Calu3 (cell line): Measurements from ENCODE around the gene CFAP299. TPM values are rescaled to one million over a fixed set of nuclear protein-coding genes. Genes with fewer than 3 reads are reported as not detected.

Experiments
- BruUV-seq: library from RNA; stranded (reverse); fragments of 400-500 nt; replicated peaks from 2 replicates; lab custom pipeline; 2021; lab: Mats Ljungman, UMichigan
- CTCF ChIA-PET: fragments of 300-600 bp; sonication (Branson Sonifier 250); formaldehyde crosslinking; loops from one replicate; lab custom pipeline; 2022; ENCODE audit warnings: antibody characterized with exemption; lab: Charles Lee
- DNase-seq: peaks from one replicate; pipeline ENCODE4 v3.0.0; 2022
- H3K27ac Mint-ChIP-seq: one replicate; pipeline ENCODE4 v1.8.0; 2022; ENCODE audit warnings: mixed read lengths; ENCODE audit not compliant: unreplicated experiment
- H3K27me3 Mint-ChIP-seq: one replicate; pipeline ENCODE4 v1.8.0; 2022; ENCODE audit warnings: mixed read lengths; ENCODE audit not compliant: unreplicated experiment
- H3K36me3 Mint-ChIP-seq: one replicate; pipeline ENCODE4 v1.8.0; 2022; ENCODE audit warnings: mild to moderate bottlenecking, moderate library complexity, mixed read lengths; ENCODE audit not compliant: insufficient read depth, unreplicated experiment
- H3K4me1 Mint-ChIP-seq: one replicate; pipeline ENCODE4 v1.8.0; 2022; ENCODE audit warnings: mild to moderate bottlenecking, low read depth, mixed read lengths; ENCODE audit not compliant: unreplicated experiment
- H3K4me3 Mint-ChIP-seq: one replicate; pipeline ENCODE4 v1.8.0; 2022; ENCODE audit warnings: mild to moderate bottlenecking, low read depth, moderate library complexity, mixed read lengths; ENCODE audit not compliant: unreplicated experiment
- H3K9me3 Mint-ChIP-seq: one replicate; pipeline ENCODE4 v1.8.0; 2022; ENCODE audit warnings: low read depth, mixed read lengths; ENCODE audit not compliant: unreplicated experiment
- intact Hi-C: fragments of 100-400 bp; cut with micrococcal nuclease; formaldehyde crosslinking; loops from one replicate; pipeline ENCODE4 v1.10.0; 2022; ENCODE audit not compliant: unreplicated experiment
- total RNA-seq: library from RNA; stranded (reverse); gene quantifications from 2 replicates; pipeline ENCODE4 v1.2.3, GENCODE V29; 2022
- TF ChIP-seq, protein P1 (sequence below): fragments of 200-600 bp; IDR thresholded peaks from one replicate; pipeline ENCODE4 v1.8.0; 2022; ENCODE audit warnings: antibody characterized with exemption; ENCODE audit not compliant: unreplicated experiment

The CFAP299 gene
- total RNA-seq, 1 experiment from 2014 or later = not detected

DNA sequence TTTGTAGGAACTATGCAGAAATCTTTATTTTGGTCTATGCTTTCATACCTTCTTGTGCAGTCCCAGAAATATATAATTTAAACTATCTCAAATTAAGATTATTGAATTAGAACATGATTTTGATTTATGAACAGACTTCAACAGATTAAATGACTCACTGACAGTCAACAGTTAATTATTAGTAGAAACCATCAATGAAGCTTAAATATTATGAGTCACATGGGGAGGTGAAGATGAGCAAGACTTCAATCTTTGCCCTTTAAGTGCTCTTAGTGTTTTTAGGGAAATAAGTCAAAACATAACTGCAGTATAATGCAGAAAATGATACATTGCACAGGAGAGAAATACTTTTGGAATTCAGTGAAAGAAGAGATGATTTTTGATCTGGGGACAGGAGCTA, 613.5 kb downstream of the CFAP299 start:
- TF ChIP-seq, protein P1, sequence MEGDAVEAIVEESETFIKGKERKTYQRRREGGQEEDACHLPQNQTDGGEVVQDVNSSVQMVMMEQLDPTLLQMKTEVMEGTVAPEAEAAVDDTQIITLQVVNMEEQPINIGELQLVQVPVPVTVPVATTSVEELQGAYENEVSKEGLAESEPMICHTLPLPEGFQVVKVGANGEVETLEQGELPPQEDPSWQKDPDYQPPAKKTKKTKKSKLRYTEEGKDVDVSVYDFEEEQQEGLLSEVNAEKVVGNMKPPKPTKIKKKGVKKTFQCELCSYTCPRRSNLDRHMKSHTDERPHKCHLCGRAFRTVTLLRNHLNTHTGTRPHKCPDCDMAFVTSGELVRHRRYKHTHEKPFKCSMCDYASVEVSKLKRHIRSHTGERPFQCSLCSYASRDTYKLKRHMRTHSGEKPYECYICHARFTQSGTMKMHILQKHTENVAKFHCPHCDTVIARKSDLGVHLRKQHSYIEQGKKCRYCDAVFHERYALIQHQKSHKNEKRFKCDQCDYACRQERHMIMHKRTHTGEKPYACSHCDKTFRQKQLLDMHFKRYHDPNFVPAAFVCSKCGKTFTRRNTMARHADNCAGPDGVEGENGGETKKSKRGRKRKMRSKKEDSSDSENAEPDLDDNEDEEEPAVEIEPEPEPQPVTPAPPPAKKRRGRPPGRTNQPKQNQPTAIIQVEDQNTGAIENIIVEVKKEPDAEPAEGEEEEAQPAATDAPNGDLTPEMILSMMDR = no peak
- H3K27me3 Mint-ChIP-seq = no peaks in the 10 kb centered on the region
- CTCF ChIA-PET = no interaction called here
- DNase-seq = no peak
- H3K4me3 Mint-ChIP-seq = no peak overlapping the region
- intact Hi-C loops = no loop called here
- no peak overlapping the region for H3K27ac Mint-ChIP-seq
- H3K4me1 Mint-ChIP-seq = peaks cover 11% of the 10 kb centered on the region
- H3K9me3 Mint-ChIP-seq = no peaks in the 10 kb centered on the region
- no peaks in the 10 kb centered on the region for H3K36me3 Mint-ChIP-seq
- no TSS peak for BruUV-seq

DNA sequence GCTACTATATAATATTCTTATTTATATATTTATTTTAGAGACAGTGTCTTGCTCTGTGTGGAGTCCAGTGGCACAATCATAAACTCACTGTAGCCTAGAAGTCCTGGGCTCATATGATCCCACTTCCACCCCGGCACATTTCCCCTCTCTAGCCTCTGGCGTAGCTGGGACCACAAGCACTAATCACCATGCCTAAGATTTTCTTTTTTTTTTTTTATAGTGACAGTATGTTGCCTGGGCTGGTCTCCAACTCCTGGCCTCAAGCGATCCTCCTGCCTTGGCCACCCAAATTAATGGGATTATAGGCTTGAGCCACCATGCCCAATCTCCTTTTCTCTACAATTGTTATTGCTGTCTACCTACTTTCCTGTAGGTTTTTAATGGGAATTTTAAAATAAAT, 620.9 kb downstream of the CFAP299 start:
- DNase-seq = no peak
- CTCF ChIA-PET = no interaction called here
- Mint-ChIP-seq H3K36me3 (no peaks in the 10 kb centered on the region), H3K4me3 (no peak overlapping the region), H3K9me3 (no peaks in the 10 kb centered on the region), H3K27ac (no peak overlapping the region), H3K4me1 (no peaks in the 10 kb centered on the region), H3K27me3 (no peaks in the 10 kb centered on the region)
- intact Hi-C loops = no loop called here
- TF ChIP-seq, protein P1 = no peak
- no TSS peak for BruUV-seq

DNA sequence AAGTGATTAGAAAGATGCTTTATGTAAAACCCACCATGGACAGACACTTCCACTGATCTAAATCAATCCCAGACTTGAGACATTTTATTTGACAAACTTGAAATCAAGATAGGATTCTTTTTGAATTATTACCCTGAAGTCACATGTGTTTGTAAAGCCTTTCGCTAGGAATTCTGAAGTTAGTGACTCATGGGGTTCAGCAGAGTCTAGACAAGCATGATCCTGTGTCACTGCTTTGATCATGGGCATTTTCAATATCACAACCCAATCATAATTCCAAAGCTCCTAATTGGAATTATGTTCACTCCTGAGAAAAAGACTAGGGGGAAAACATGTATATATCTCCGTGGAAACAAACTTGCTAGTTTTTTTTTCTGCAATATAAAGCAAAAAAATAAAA, 627.5 kb downstream of the CFAP299 start:
- intact Hi-C loops = no loop called here
- no peak overlapping the region for H3K27ac Mint-ChIP-seq
- no peaks in the 10 kb centered on the region for H3K4me1 Mint-ChIP-seq

DNA sequence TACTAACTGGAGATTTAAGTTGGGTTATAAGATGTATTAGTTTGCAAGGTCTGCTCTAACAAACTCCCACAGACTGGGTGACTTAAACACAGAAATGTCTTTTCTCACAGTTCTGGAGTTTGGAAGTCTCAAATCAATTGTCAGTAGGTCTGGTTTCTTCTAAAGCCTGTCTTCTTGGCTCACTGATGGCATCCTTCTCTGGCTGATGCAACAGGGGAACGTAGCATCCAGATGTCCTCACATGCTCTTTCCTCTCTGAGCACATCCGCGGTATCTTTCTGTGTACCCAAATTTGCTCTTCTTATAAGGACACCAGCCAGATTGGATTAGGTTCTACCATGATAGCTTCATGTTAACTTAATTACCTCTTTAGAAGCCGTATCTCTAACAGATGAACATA, 631.8 kb downstream of the CFAP299 start:
- H3K4me1 Mint-ChIP-seq = no peaks in the 10 kb centered on the region

More for the DNA sequence above, 627.5 kb downstream of the CFAP299 start:
- no peaks in the 10 kb centered on the region for H3K36me3 Mint-ChIP-seq
- BruUV-seq = no TSS peak
- H3K27me3 Mint-ChIP-seq = no peaks in the 10 kb centered on the region
- TF ChIP-seq, protein P1 = no peak
- no peaks in the 10 kb centered on the region for H3K9me3 Mint-ChIP-seq
- H3K4me3 Mint-ChIP-seq = no peak overlapping the region
- CTCF ChIA-PET = no interaction called here
- no peak for DNase-seq

More for the DNA sequence above, 631.8 kb downstream of the CFAP299 start:
- no peak for DNase-seq
- Mint-ChIP-seq H3K4me3 (no peak overlapping the region), H3K9me3 (no peaks in the 10 kb centered on the region), H3K27ac (no peak overlapping the region), H3K36me3 (no peaks in the 10 kb centered on the region), H3K27me3 (no peaks in the 10 kb centered on the region)
- CTCF ChIA-PET = no interaction called here
- BruUV-seq = no TSS peak
- intact Hi-C loops = no loop called here
- TF ChIP-seq, protein P1 = no peak
